HG03575 (cell line): ENCODE data around the gene CTNND2.

Experiments
- ATAC-seq: cut with Tn5 transposase; IDR thresholded peaks from one replicate; pipeline ENCODE4 v1.9.1; 2021; ENCODE audit not compliant: unreplicated experiment, insufficient number of reproducible peaks, low FRiP score; ENCODE audit errors: extremely low read depth

The CTNND2 gene, protein sequence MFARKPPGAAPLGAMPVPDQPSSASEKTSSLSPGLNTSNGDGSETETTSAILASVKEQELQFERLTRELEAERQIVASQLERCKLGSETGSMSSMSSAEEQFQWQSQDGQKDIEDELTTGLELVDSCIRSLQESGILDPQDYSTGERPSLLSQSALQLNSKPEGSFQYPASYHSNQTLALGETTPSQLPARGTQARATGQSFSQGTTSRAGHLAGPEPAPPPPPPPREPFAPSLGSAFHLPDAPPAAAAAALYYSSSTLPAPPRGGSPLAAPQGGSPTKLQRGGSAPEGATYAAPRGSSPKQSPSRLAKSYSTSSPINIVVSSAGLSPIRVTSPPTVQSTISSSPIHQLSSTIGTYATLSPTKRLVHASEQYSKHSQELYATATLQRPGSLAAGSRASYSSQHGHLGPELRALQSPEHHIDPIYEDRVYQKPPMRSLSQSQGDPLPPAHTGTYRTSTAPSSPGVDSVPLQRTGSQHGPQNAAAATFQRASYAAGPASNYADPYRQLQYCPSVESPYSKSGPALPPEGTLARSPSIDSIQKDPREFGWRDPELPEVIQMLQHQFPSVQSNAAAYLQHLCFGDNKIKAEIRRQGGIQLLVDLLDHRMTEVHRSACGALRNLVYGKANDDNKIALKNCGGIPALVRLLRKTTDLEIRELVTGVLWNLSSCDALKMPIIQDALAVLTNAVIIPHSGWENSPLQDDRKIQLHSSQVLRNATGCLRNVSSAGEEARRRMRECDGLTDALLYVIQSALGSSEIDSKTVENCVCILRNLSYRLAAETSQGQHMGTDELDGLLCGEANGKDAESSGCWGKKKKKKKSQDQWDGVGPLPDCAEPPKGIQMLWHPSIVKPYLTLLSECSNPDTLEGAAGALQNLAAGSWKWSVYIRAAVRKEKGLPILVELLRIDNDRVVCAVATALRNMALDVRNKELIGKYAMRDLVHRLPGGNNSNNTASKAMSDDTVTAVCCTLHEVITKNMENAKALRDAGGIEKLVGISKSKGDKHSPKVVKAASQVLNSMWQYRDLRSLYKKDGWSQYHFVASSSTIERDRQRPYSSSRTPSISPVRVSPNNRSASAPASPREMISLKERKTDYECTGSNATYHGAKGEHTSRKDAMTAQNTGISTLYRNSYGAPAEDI (N-terminal part only)

GRCh38 chr5:11904265-11904906 is at the start of gene CTNND2:
CTNND2 (minus strand) TSS chr5:11904446; CDS start chr5:11903853, 593 bp downstream.
- ATAC-seq = no peak

DNA sequence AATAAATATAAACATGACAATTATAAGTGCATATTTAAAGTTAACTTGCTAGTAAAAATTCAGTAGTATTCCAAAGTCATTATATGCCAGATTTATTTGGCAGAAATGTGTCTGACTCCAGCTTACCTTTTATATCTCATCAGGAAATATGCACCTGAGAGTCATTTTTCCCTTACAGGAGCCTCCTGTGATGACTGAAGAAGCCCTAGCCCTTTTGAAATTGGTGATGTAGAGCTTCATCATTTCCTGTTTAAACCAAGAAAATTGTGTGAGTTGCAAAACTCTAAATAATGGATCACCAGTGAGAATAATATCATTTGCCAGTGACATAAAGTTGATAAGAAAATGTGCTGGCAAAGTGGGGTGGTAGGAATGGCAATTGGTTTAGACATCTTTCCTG is 42.1 kb upstream of the CTNND2 start:
- ATAC-seq = no peak

DNA sequence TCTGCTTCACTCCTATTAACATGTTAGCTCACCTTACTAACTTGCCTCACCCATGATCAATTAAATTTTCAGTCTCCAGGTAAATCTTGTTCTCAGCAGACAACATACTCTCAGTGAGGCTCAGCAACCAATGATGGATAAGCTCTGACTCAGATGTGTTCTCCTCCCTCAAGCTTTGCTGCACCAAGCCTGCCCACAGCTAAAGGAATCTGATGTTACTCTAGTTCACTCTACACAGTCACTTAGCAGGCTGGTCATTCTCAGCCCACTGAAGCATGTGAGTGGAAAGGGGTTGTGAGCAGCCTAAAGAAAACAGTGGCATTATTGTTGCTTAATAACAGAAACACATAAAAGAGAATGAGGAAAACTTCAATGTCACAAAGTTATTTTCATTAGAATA is 37.3 kb upstream of the CTNND2 start:
- no peak for ATAC-seq

DNA sequence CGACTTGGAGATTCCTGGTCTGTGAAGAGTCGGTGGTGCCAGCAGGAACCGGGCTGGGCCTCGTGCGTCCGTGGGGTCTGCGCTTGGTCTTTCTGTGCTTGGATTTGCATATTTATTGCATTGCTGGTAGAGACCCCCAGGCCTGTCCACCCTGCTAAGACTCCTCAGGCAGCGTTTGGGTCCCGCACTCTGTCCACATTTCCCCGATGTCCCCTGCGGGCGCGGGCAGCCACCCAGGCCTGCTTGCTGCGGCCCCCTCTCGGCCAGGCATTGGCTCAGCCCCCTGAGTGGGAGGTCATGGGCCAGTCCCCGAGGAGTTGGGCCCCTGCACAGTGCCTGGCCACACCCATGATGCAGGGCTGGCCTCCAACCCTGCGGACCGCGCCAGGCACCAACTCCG is 27.4 kb upstream of the CTNND2 start:
- ATAC-seq = no peak

DNA sequence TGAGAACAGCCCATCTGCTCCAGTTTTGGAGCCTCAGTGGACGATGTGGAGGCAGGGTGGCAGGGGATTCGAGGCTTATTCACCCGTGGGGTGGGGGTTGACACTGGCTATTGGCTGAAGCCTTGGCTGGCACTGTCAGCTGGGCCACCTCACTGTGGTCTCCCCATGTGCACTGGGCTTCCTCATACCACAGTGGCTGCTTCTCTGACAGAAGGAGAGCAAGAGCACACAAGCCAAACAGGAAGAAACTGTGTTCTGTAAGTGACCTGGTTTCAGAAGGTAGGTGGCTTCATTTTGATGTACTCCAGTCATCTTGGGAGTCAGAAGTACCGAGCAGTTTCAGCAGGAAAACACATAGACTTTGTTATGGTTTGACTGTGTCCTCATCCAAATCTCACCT is 24.7 kb upstream of the CTNND2 start:
- no peak for ATAC-seq

DNA sequence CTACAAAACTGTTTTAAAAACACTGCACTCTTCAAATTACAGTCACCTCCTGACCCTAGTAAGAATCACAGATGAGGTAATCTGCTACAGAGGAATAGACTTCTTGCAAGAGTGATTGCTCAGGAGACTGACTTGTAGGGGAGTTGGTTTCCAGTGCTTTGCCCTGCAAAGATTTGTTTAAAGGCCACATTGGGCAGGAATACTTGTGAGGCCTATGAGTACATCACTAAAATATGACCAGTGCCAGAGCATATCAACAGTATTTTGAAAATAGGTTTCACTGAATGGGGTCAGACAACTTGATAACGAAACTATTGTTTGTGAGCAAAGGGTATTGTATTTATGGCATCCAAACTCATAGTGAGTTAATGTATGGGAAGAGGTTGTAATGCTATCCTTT is 21.5 kb upstream of the CTNND2 start:
- ATAC-seq = no peak

DNA sequence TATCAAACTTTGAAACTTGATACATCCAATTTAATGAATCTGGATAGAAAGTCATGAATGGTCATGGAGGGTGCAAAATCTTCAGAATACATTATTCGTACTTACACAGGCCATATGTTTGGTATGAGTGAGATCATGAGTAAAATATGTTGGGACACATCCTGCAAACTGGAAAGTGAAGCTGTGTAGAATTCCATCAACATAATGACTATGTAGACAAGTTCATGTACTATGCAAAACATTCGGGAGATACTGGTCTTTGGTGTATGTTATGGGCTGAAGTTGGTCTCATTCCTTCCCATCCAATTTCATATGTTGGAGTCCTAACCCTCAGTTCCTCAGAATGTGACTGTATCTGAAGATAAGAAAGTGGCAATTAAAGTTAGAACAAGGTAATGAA is 18.1 kb upstream of the CTNND2 start:
- ATAC-seq = no peak

DNA sequence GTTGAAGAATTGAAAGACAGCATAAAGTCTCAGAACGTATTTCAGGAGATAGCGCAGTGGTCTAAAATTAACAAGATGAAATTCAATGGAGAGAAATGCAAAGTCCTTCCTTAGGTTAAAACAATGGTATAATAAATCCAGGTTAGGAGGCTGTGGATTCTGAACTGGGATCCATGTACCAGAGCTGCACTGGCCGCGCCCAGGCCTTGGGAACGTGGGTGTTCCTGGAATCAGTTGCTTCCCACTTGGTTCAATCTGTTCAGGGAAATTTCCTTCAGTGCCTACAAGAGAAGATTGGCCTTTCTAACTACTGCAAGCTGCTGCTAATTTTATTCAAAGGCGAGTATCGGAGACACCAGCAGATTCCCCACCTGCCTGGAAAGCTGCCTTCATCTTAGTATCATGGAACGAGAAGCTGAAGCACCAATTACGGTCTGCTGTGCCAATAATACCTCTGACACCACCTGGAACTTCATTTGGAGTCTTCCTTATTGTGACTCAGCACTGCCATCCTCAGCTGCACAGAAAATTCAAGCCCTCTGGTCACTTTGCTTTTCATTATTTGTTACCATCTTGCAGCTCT is 14.3 kb upstream of the CTNND2 start:
- ATAC-seq = no peak

GRCh38 chr5:11909471-11909870 is 5.2 kb upstream of the CTNND2 start:
- no peak for ATAC-seq

DNA sequence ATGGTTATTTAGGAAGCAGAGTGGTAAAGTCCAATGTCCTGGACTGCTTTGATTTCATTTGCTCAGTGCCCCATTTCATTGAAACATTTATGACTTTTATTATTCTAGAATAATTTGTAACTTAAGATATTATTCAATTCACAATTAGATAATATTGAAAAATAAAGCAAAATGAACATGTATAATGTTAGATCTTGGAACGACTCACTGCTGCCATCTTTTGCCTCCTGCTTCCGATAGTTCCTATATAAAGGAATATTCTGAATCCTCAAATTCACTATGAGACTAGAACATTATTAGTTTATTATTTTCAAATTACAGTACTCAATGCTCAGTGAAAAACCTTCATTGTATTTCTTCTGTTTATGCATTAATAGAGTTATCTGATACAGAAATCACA is 2.3 kb upstream of the CTNND2 start:
- no peak for ATAC-seq

- ATAC-seq = no peak
Measured at GRCh38 chr5:11905206-11905605, 960 bp upstream of the CTNND2 start.

- no peak for ATAC-seq
Measured at GRCh38 chr5:11903614-11904264, 507 bp downstream of the CTNND2 start.

GRCh38 chr5:11903121-11903613 is 1.1 kb downstream of the CTNND2 start:
- no peak for ATAC-seq

DNA sequence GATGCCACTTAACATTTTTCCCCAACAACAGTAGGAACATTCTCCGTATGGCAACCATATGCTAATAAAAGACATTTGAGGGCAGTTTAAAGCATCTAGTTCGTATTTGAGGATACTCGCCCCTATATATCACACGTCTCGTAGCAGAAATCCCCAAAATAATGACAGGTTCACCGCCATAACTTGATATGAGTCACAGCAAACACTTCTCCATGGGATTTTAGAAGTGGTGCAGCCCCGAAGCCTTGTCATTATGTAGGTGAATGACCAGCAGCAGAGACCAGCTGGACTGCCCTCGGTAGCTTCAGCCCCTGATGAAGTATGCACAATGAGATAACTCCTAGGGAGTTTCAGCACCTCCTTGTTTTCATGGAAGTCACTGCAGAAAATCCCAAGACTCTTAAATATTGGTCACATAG is 2.0 kb downstream of the CTNND2 start:
- ATAC-seq = no peak

DNA sequence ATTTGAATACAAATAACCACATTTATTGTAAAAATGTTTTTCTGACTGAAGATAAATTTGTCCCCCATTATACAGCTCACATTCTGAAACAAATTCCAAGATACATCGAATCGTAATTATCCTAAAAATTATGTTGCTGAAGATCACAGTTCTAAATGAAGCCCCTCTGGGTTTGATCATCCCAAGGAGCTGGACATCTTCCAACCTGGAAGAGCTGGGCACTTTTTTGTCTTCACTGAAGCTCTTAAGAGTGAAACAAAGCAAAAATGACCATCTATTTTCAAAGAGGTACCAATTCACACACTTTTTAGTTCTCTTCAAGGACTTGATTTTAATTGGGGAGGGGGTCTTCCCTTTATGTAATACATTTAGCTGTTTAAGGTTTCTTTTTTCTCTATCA is 5.5 kb downstream of the CTNND2 start:
- ATAC-seq = no peak

DNA sequence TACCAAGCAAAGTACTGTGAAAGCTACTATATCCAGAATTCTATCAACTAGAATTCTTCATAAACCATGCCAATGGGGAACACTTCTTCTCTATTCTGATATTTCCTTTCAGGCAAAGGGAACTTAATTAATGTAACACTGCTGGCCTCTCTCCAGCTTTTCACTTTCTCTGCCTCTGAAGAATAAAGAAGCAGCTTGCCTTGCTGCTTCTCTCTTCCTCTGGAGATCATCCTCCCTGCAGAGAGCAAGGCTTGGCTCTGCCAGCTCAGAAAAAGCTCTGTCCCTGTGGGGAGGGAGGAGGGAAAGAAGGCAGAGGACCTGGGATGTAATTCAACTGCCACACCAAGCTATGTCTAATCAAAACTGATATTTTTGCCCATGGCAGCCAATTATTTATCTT is 6.5 kb downstream of the CTNND2 start:
- no peak for ATAC-seq

GRCh38 chr5:11894992-11895391 is 9.3 kb downstream of the CTNND2 start:
- ATAC-seq = no peak

DNA sequence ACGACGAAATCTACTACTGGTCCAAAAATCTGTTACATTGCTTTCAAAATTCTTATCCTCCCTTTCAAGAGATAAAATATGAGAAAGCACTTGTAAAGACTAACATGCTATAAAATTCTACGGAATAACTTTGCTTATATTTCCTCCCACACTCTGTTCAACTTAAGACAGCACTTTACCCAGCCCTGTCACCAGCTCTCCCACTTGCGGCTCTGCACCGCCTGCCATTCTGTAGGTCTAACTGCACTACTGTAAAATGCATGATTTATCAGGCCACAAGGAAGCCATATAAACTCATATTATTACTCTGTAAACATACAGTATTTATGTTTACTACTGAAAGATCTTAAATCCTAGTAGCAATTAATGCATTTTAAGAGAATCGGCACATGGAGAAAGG is 11.4 kb downstream of the CTNND2 start:
- ATAC-seq = no peak
